HepG2 (cell line): ENCODE measurements around the gene PTX4. TPM values are rescaled to one million over a fixed set of nuclear protein-coding genes. Genes with fewer than 3 reads are reported as not detected.

Experiments used
- ATAC-seq: fragments of 200-7000 bp; cut with Tn5 transposase; 3 replicates; pipeline ENCODE4 v1.9.1; 2020; ENCODE audit warnings: mild to moderate bottlenecking, moderate library complexity
- BruUV-seq: library from RNA; stranded (reverse); fragments of 400-500 nt; replicated peaks from 2 replicates; lab custom pipeline; 2021; lab: Mats Ljungman, UMichigan
- CTCF ChIA-PET: fragments of 300-600 bp; formaldehyde crosslinking; extraction: SDS; loops from one replicate; lab custom pipeline; 2021; ENCODE audit warnings: low total read pairs, inconsistent platforms, low intra/inter-chr PET ratio; lab: Yijun Ruan, JAX
- POLR2A ChIA-PET: fragments of 350-600 bp; sonication (Branson Sonifier 250); formaldehyde crosslinking; loops from one replicate; lab custom pipeline; 2020; ENCODE audit warnings: antibody characterized with exemption, inconsistent platforms; lab: Yijun Ruan, JAX
- DNase-seq: peaks from one replicate; pipeline ENCODE4 v3.0.0-alpha.2; 2015; ENCODE audit warnings: low spot score
- FAIRE-seq: peaks from 3 replicates; lab custom pipeline; 2011; peaks lifted over from hg19 to GRCh38; lab: Jason Lieb, UNC
- H2AFZ ChIP-seq: one replicate; pipeline ENCODE4 v1.6.1; 2011; ENCODE audit warnings: low read length, inconsistent platforms
- H3K27ac ChIP-seq: fragments of 300-600 bp; 3 replicates; pipeline ENCODE4 v1.8.0; 2011; ENCODE audit warnings: mixed run types, mild to moderate bottlenecking, mixed read lengths, low read length, inconsistent platforms; ENCODE audit not compliant: insufficient read depth; ENCODE audit errors: extremely low read length
- H3K27me3 ChIP-seq, 2 experiments: fragments of 200-600 bp in 1 of 2; 2 replicates in 1 of 2; 3 replicates in 1 of 2; pipeline versions ENCODE4 v1.6.0 to v1.8.0; 2011; ENCODE audit warnings: low read length in 2 of 2, mild to moderate bottlenecking in 2 of 2, moderate library complexity in 2 of 2, inconsistent platforms in 1 of 2; ENCODE audit not compliant: insufficient read depth in 2 of 2, control insufficient read depth in 1 of 2
- H3K36me3 ChIP-seq, 2 experiments: fragments of 200-600 bp in 1 of 2; replicated peaks in 1 of 2; 2 replicates in 1 of 2; 3 replicates in 1 of 2; pipeline versions ENCODE4 v1.5.1 to v1.8.0; 2011; ENCODE audit warnings: low read length in 2 of 2, inconsistent platforms in 1 of 2; ENCODE audit not compliant: insufficient read depth in 2 of 2, control insufficient read depth in 1 of 2
- H3K4me1 ChIP-seq: 2 replicates; pipeline ENCODE4 v1.5.1; 2012; ENCODE audit warnings: low read length, inconsistent platforms; ENCODE audit not compliant: insufficient read depth
- H3K4me2 ChIP-seq: 2 replicates; pipeline ENCODE4 v1.6.0; 2011; ENCODE audit warnings: low read depth, low read length, inconsistent platforms
- H3K4me3 ChIP-seq, 3 experiments: fragments of 200-600 bp in 1 of 3; sonication (generic), shearing (Covaris generic) in 1 of 3; replicated peaks in 1 of 3; 2 replicates each; pipeline ENCODE4 v1.5.1; 2011 to 2016; ENCODE audit warnings: low read length in 3 of 3, inconsistent platforms in 2 of 3, low read depth in 2 of 3, mild to moderate bottlenecking in 2 of 3, control low read depth in 1 of 3, mixed read lengths in 1 of 3; ENCODE audit not compliant: insufficient read depth in 1 of 3
- H3K79me2 ChIP-seq: one replicate; pipeline ENCODE4 v1.6.1; 2011; ENCODE audit warnings: low read length, inconsistent platforms; ENCODE audit not compliant: insufficient read depth
- H3K9ac ChIP-seq: 2 replicates; pipeline ENCODE4 v1.6.0; 2011; ENCODE audit warnings: mild to moderate bottlenecking, low read depth, low read length, inconsistent platforms; ENCODE audit not compliant: insufficient read depth
- H3K9me3 ChIP-seq: 2 replicates; pipeline ENCODE4 v1.5.1; 2012; ENCODE audit warnings: mild to moderate bottlenecking, low read length
- H4K20me1 ChIP-seq: 2 replicates; pipeline ENCODE4 v1.6.0; 2011; ENCODE audit warnings: inconsistent platforms, mild to moderate bottlenecking, low read length, moderate library complexity; ENCODE audit not compliant: insufficient read depth
- CREBL2 ChIP-seq: sonication (generic); formaldehyde crosslinking; IDR thresholded peaks from 2 replicates; pipeline ENCODE4 v1.8.1; 2023; ENCODE audit warnings: missing genetic modification reagents, mild to moderate bottlenecking, borderline replicate concordance
- EEA1 ChIP-seq: sonication (generic); formaldehyde crosslinking; IDR thresholded peaks from 2 replicates; pipeline ENCODE4 v1.5.1; 2020; ENCODE audit warnings: mild to moderate bottlenecking, missing genetic modification reagents, borderline replicate concordance
- FOSL1 ChIP-seq: sonication (generic); formaldehyde crosslinking; IDR thresholded peaks from 2 replicates; pipeline ENCODE4 v1.9.0; 2021; ENCODE audit warnings: missing genetic modification reagents, borderline replicate concordance
- MYC ChIP-seq: sonication (generic); formaldehyde crosslinking; IDR thresholded peaks from 2 replicates; pipeline ENCODE4 v1.9.0; 2021; ENCODE audit warnings: missing genetic modification reagents, borderline replicate concordance
- NAIF1 ChIP-seq: sonication (generic); formaldehyde crosslinking; IDR thresholded peaks from 2 replicates; pipeline ENCODE4 v1.5.0; 2020; ENCODE audit warnings: mild to moderate bottlenecking, missing genetic modification reagents, borderline replicate concordance
- NCOA1 ChIP-seq: sonication (generic); formaldehyde crosslinking; IDR thresholded peaks from 2 replicates; pipeline ENCODE4 v1.9.0; 2021; ENCODE audit warnings: missing genetic modification reagents
- PBX2 ChIP-seq: IDR thresholded peaks from 2 replicates; pipeline ENCODE4 v1.6.1; 2016; ENCODE audit warnings: control low read depth
- SCMH1 ChIP-seq: sonication (generic); formaldehyde crosslinking; IDR thresholded peaks from 2 replicates; pipeline ENCODE4 v1.9.0; 2021; ENCODE audit warnings: missing genetic modification reagents, mild to moderate bottlenecking, borderline replicate concordance
- STAT5B ChIP-seq: sonication (generic); formaldehyde crosslinking; IDR thresholded peaks from 2 replicates; pipeline ENCODE4 v1.4.0; 2020; ENCODE audit warnings: missing genetic modification reagents
- TBP ChIP-seq: sonication (generic); formaldehyde crosslinking; IDR thresholded peaks from 2 replicates; pipeline ENCODE4 v1.5.0; 2020; ENCODE audit warnings: missing genetic modification reagents
- TBX3 ChIP-seq: fragments of 450-650 bp; IDR thresholded peaks from 2 replicates; pipeline ENCODE4 v1.6.1; 2017; ENCODE audit warnings: antibody characterized with exemption, mild to moderate bottlenecking, inconsistent platforms, borderline replicate concordance
- TSC22D2 ChIP-seq: sonication (generic); formaldehyde crosslinking; IDR thresholded peaks from 2 replicates; pipeline ENCODE4 v1.5.1; 2020; ENCODE audit warnings: missing genetic modification reagents, mild to moderate bottlenecking, borderline replicate concordance
- ZFP41 ChIP-seq: sonication (generic); formaldehyde crosslinking; IDR thresholded peaks from 2 replicates; pipeline ENCODE4 v1.4.0; 2020; ENCODE audit warnings: mild to moderate bottlenecking, missing genetic modification reagents, borderline replicate concordance
- ZNF225 ChIP-seq: sonication (generic); formaldehyde crosslinking; IDR thresholded peaks from 2 replicates; pipeline ENCODE4 v1.4.0; 2020; ENCODE audit warnings: mild to moderate bottlenecking, missing genetic modification reagents
- ZSCAN12 ChIP-seq: sonication (generic); formaldehyde crosslinking; IDR thresholded peaks from 2 replicates; pipeline ENCODE4 v1.9.0; 2021; ENCODE audit warnings: mild to moderate bottlenecking, missing genetic modification reagents
- WGBS: methylation state at CpG from one replicate; pipeline ENCODE4 v1.1.6; 2017; ENCODE audit warnings: low lambda C conversion rate; 5-methylcytosine and 5-hydroxymethylcytosine counted together
- in situ Hi-C: cut with HindIII; loops from 2 replicates; pipeline ENCODE4 v1.10.0; 2017; ENCODE audit warnings: low pct_unique_long_range_greater_than_20kb; ENCODE audit not compliant: extremely low pct_ligation_motif_present
- intact Hi-C: fragments of 100-400 bp; cut with micrococcal nuclease; formaldehyde crosslinking; loops from one replicate; pipeline ENCODE4 v1.10.0; 2022; ENCODE audit not compliant: unreplicated experiment
- polyA plus RNA-seq, 8 experiments: library from polyadenylated mRNA; depleted of rRNA in 3 of 8; stranded (reverse) in 7 of 8; unstranded in 1 of 8; fragments of >200 nt; fragmentation: Illumina TruSeq in 4 of 8; extraction: Trizol in 4 of 8; gene quantifications; 2 replicates each; pipeline versions ENCODE4 v1.2.1 to v1.2.3, GENCODE V29; 2011 to 2016; ENCODE audit warnings: low read depth in 4 of 8, missing spikeins in 1 of 8, mixed read lengths in 1 of 8; ENCODE audit not compliant: insufficient read depth in 1 of 8
- total RNA-seq, 5 experiments: library from RNA; depleted of rRNA; stranded (reverse); fragments of >200 nt; fragmentation: Illumina TruSeq; extraction: Trizol; gene quantifications; 2 replicates each; pipeline ENCODE4 v1.2.3, GENCODE V29; 2016; ENCODE audit warnings: low read depth in 1 of 5
- TF ChIP-seq, protein P1 (sequence below): sonication (generic); formaldehyde crosslinking; IDR thresholded peaks from 2 replicates; pipeline ENCODE4 v1.9.0; 2021; ENCODE audit warnings: mild to moderate bottlenecking, missing genetic modification reagents
- TF ChIP-seq, protein P2 (sequence below): sonication (generic); formaldehyde crosslinking; conservative IDR thresholded peaks from 2 replicates; pipeline ENCODE4 v1.4.0; 2020; ENCODE audit warnings: missing genetic modification reagents

The PTX4 gene
- total and polyA plus RNA-seq, 2 of the 13 experiments (the other 11 are each of a cell fraction or from before 2014, with no cell fraction given), result 0.04 TPM; not detected in 1

- CTCF ChIA-PET, result no interaction called here
- DNase-seq (no peak), ATAC-seq (no peak), FAIRE-seq (no peak)
- intact Hi-C loops (no loop called here), in situ Hi-C loops (no loop called here)
- no peaks in the 10 kb centered on the region for H3K79me2 ChIP-seq
- no peak overlapping the region for H3K4me3 ChIP-seq
- no peak overlapping the region for H3K9ac ChIP-seq
- no peak for TF ChIP-seq SCMH1 (CRISPR knock-in tag)
- TF ChIP-seq ZFP41 (CRISPR knock-in tag), result no peak
- TF ChIP-seq MYC, result no peak
- no peak for TF ChIP-seq FOSL1 (CRISPR knock-in tag)
- no peak for TF ChIP-seq ZSCAN12 (CRISPR knock-in tag)
- TF ChIP-seq PBX2 (CRISPR knock-in tag), result no peak
- no peak for TF ChIP-seq CREBL2
- no peak for TF ChIP-seq ZNF225 (CRISPR knock-in tag)
- no peak for TF ChIP-seq EEA1 (CRISPR knock-in tag)
- TF ChIP-seq TBP, result no peak
- TF ChIP-seq NCOA1 (CRISPR knock-in tag), result no peak
- TF ChIP-seq, protein P1, sequence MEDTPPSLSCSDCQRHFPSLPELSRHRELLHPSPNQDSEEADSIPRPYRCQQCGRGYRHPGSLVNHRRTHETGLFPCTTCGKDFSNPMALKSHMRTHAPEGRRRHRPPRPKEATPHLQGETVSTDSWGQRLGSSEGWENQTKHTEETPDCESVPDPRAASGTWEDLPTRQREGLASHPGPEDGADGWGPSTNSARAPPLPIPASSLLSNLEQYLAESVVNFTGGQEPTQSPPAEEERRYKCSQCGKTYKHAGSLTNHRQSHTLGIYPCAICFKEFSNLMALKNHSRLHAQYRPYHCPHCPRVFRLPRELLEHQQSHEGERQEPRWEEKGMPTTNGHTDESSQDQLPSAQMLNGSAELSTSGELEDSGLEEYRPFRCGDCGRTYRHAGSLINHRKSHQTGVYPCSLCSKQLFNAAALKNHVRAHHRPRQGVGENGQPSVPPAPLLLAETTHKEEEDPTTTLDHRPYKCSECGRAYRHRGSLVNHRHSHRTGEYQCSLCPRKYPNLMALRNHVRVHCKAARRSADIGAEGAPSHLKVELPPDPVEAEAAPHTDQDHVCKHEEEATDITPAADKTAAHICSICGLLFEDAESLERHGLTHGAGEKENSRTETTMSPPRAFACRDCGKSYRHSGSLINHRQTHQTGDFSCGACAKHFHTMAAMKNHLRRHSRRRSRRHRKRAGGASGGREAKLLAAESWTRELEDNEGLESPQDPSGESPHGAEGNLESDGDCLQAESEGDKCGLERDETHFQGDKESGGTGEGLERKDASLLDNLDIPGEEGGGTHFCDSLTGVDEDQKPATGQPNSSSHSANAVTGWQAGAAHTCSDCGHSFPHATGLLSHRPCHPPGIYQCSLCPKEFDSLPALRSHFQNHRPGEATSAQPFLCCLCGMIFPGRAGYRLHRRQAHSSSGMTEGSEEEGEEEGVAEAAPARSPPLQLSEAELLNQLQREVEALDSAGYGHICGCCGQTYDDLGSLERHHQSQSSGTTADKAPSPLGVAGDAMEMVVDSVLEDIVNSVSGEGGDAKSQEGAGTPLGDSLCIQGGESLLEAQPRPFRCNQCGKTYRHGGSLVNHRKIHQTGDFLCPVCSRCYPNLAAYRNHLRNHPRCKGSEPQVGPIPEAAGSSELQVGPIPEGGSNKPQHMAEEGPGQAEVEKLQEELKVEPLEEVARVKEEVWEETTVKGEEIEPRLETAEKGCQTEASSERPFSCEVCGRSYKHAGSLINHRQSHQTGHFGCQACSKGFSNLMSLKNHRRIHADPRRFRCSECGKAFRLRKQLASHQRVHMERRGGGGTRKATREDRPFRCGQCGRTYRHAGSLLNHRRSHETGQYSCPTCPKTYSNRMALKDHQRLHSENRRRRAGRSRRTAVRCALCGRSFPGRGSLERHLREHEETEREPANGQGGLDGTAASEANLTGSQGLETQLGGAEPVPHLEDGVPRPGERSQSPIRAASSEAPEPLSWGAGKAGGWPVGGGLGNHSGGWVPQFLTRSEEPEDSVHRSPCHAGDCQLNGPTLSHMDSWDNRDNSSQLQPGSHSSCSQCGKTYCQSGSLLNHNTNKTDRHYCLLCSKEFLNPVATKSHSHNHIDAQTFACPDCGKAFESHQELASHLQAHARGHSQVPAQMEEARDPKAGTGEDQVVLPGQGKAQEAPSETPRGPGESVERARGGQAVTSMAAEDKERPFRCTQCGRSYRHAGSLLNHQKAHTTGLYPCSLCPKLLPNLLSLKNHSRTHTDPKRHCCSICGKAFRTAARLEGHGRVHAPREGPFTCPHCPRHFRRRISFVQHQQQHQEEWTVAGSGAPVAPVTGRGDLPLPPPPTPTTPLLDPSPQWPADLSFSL (CRISPR knock-in tag), result no peak
- no peak for TF ChIP-seq TSC22D2 (CRISPR knock-in tag)
- no peak for TF ChIP-seq STAT5B (CRISPR knock-in tag)
- TF ChIP-seq TBX3, result no peak
- TF ChIP-seq, protein P2, sequence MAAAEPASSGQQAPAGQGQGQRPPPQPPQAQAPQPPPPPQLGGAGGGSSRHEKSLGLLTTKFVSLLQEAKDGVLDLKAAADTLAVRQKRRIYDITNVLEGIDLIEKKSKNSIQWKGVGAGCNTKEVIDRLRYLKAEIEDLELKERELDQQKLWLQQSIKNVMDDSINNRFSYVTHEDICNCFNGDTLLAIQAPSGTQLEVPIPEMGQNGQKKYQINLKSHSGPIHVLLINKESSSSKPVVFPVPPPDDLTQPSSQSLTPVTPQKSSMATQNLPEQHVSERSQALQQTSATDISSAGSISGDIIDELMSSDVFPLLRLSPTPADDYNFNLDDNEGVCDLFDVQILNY (CRISPR knock-in tag), result no peak
- TF ChIP-seq NAIF1 (CRISPR knock-in tag), result no peak
- H3K36me3 ChIP-seq, result peaks cover 15 to 32% of the 10 kb centered on the region in 2 experiments; a peak in 4 of 5 replicates
- WGBS, result 99% methylated on average over 8 of the region's 16 CpGs
- no peak overlapping the region for H3K27ac ChIP-seq
- H3K9me3 ChIP-seq, result no peaks in the 10 kb centered on the region
- no peaks in the 10 kb centered on the region for H3K4me1 ChIP-seq
- no peaks in the 10 kb centered on the region for H3K27me3 ChIP-seq
- H2AFZ ChIP-seq, result no peak overlapping the region
- BruUV-seq, result no TSS peak
- no peaks in the 10 kb centered on the region for H4K20me1 ChIP-seq
- H3K4me2 ChIP-seq, result no peak overlapping the region
- POLR2A ChIA-PET, result no interaction called here
Measured at GRCh38 chr16:1456951-1457350, 31.8 kb downstream of the PTX4 start.
